GM21381 (cell line): ENCODE results near the gene OSCAR.
"Not testable (repeated sequence)": the region's sequence is repeated elsewhere in the genome, so short reads cannot be mapped to it uniquely, and the experiment has no call there.

Source experiments
- ATAC-seq: cut with Tn5 transposase; IDR thresholded peaks from one replicate; pipeline ENCODE4 v1.9.1; 2021; ENCODE audit warnings: mild to moderate bottlenecking, moderate library complexity; ENCODE audit not compliant: unreplicated experiment

Gene OSCAR

DNA sequence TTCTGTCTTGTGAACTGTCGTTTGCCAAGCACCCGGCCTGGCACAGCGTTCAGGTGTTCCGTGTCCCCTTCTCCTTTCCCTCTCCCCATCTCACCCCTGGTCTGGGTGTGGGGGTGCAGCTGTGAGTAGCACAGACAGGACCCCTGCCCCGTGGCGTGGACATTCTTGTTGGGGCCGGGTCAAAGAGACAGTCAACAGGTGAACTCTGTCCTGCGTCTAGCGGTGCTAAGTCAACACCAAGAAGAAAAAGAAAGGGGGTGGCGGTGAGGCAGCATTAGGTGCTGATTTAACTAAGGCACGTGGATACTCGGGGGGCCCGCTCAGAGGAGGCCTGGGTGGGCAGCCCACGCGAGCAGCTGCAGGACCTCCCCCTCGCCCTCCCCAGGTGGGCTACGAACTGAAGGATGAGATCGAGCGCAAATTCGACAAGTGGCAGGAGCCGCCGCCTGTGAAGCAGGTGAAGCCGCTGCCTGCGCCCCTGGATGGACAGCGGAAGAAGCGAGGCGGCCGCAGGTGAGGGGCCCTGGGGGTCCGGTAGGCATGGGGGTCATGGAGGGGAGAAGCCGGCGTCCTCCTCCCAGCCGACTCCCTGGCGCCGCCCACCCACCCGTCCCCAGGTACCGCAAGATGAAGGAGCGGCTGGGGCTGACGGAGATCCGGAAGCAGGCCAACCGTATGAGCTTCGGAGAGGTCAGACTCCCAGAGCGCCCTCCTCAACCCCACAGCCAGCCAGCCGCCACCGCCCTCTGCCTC lies 27.3 kb upstream of the OSCAR start:
- ATAC-seq: no peak

- no peak for ATAC-seq
Measured at GRCh38 chr19:54125713-54126112, 25.1 kb upstream of the OSCAR start.

GRCh38 chr19:54124393-54124792 lies 23.8 kb upstream of the OSCAR start:
- ATAC-seq: no peak

DNA sequence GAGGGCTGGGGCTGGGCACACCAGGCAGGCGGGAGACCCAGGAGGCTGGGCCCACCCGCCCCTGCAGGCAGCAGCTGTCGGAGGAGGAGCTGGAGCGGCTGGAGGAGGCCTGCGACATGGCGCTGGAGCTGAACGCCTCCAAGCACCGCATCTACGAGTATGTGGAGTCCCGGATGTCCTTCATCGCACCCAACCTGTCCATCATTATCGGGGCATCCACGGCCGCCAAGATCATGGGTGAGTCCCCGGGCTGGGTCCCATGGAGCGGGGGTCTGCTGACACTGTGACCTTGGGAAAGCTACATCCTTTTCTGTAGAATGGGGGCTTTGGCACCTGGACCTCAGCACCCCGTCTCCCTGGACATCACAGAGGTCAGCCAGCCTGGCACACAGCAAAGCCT lies 23.1 kb upstream of the OSCAR start:
- ATAC-seq: no peak

DNA sequence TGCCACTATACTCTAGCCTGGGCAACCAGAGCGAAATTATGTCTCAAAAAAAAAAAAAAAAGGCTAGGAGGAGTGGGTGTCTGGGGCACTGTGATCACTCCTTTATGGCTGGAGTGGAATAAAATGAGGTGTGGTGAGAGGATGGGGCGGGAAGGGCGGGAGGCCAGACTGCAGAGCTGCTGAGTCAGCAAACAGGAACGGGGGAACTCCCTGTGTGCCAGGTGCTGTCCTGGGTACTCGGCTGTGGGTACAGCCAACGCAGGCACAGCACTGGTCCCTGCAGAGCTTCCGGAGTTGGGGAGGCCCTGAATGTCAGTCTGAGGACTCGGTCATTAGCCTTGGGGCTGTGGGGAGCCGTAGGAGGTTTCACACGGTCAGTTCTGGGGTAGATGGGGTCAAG lies 20.7 kb upstream of the OSCAR start:
- ATAC-seq: no peak

- ATAC-seq: peak; percentile 78
Measured at GRCh38 chr19:54115109-54116063, 14.8 kb upstream of the OSCAR start, which contains the start of the genes PRPF31 and TFPT. TSS of gene PRPF31 (plus strand) at chr19:54115754. CDS start at chr19:54118279, 2,525 bp downstream. TSS of gene TFPT (minus strand) at chr19:54115657. CDS start at chr19:54115269, 388 bp downstream.

GRCh38 chr19:54114340-54115108 lies 13.9 kb upstream of the OSCAR start:
- ATAC-seq: peak; percentile 32

DNA sequence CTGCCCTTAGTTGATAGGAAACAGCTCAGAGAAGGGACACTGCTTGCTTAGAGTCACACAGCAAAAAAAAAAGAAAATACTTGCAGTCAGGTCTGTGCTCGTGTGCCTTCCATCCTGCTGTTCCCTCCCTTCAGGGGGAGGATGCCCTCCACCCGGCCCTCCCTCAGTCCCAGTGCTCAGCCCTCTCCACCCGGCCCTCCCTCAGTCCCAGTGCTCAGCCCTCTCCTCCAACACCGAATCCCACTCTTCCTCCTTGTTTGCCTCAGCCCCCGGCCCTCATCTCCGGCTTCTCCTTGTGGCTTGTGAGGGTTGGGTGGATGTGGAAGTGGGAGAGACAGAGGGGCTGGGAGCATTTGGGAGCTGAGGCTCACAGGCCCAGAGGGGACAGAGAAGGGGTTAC lies 9.0 kb upstream of the OSCAR start:
- no peak for ATAC-seq

- no peak for ATAC-seq
Measured at GRCh38 chr19:54108496-54108895, 7.9 kb upstream of the OSCAR start.

DNA sequence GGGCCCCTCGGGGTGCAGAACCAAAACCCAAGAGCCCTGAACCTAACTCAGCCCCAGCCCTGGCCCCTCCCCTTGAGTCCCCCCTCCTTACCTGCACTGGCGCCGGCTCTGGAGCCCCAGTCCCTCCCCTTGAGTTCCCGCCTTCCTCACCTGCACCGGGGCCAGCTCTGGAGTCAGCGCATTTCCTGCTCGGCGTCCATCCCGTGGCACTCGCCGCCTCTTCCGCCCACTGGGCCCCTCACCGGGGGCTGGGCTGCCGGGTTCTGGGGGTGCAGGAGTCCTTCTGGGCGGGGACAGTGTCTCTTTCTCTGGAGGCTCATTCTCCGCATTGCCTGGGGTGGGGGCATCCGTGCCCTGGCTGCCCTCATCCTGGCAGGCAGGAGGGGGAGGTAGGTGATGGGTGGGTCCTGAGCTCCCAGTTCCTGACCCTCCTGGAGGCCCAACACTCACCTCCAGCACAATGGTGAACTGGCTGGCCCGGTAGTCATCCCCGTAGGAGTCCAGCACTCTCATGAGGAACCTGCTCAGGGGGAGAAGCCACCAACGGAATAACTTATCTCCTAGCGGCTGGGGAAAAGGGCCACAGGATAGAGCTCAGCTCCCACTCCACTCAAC lies 7.4 kb upstream of the OSCAR start:
- ATAC-seq: no peak

DNA sequence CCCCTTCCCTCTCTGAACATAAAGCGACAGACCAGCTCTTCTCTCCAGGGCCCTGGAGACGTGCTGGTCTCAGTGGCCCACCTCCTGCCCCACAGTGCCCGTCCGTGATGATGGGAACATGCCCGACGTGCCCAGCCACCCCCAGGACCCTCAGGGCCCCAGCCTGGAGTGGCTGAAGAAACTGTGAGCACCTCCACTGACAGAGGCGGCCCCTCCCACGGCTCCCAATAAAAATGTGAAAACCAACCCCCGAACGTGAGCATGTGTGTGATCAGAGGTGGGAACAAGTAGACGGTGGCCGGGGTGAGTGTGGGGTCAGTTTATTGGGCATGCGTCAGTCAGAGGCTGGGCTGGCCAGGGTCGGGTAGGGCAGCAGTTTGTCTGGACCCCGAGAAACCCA lies 6.1 kb upstream of the OSCAR start:
- ATAC-seq: no peak

- no peak for ATAC-seq
Measured at GRCh38 chr19:54105796-54106195, 5.2 kb upstream of the OSCAR start.

DNA sequence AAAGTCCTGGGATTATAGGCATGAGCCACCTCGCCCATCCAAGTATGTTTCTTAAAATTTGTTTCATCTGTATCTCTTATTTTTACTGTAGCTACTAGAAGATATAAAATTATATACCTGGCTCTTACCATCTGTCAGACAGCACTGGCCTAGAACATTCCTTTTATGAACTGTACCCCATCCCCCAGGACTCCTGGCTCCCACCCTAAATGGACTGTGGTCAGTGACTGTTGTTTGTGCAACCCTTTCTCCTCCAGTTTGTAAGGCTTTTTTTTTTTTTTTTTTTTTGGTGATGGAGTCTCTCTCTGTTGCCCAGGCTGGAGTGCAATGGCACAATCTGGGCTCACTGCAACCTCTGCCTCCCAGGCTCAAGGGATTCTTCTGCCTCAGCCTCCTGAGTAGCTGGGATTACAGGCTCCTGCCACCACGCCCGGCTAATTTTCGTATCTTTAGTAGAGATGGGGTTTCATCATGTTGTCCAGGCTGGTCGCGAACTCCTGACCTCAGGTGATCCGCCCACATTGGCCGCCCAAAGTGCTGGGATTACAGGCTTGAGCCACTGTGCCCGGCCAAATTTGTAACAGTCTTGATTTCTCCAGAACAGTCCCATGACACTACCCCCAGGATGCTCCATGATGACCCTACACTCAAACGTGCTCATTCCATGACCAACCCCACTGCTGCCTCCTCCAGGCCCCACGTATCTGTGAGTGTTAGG lies 4.6 kb upstream of the OSCAR start:
- no peak for ATAC-seq

DNA sequence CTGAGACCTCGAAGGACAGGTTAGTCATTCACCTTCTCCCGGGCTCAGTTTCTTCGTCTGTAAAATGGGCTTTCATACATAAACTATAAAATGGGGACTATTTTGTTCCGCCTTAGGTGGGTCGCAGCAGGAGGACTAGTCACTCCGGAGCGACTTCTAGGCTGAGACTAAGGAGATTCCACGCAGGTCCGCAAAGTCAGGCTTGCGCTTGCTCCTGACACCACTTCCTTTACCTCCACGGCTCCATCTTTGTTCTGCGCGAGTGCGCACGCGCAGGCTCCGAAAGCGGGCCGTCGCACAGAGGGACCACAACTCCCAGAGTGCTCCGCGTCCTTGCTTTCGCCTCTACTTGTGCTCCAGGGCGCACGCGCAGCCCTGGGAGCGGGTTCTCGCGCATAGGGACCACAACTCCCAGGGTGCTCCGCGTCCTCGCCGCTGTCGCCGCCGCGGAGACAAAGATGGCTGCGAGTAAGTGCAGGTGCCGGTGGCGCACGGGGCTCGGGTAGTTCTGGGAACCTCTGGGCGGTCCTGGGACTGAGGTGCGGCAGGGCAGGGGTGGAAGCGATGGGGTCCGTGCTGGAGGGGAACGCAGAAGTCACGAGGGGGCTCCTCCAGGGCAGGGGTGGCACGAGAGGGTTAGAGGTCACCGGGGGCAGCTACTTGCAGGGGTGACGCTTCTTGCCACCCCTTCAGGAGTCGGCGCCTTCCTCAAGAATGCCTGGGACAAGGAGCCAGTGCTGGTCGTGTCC lies 2.0 kb upstream of the OSCAR start, which contains the start of gene NDUFA3:
Gene NDUFA3 (plus strand): TSS at position 435 of the 749 bp plus-strand sequence. CDS start 24 bp downstream, at position 459.
- peak; percentile 91 for ATAC-seq

DNA sequence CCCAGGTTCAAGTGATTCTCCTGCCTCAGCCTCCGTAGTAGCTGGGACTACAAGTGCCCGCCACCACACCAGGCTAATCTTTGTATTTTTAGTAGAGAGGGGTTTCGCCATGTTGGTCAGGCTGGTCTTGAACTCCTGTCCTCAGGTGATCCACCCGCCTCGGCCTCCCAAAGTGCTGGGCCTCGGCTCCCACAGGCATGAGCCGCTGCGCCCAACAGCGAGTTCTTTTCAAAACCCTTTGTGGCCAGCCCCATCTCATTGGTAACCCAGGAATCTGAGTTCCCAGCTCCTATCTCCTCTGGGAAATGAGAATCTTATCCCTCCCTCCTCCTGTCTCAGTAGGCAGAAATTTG lies 724 bp downstream of the OSCAR start:
- not testable (repeated sequence) for ATAC-seq

- ATAC-seq: no peak
Measured at GRCh38 chr19:54099190-54099902, 1.3 kb downstream of the OSCAR start.

DNA sequence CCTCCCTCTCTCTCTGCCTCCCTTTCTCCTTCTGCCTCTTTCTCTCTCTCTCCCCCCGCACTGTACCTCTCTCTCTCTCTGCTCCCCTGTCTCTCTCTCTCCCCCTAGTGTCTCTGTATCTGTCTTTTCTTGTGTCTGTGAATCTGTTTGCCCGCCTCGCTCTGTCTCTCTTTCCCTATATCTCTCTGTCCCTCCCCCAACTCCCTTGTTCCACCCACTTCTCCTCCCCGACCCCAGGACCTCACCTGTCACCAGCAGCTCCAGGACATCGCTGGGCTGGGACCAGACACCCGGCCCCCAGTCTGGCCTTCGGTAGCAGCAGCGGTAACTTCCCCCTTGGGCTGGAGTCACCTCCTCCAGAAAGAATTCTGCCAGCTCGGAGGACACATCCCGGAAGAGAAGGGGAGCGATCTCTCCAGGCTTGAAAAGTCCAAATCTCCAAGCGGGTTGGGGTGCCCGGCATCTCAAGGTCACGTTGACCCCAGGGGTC lies 3.9 kb downstream of the OSCAR start:
- ATAC-seq: no peak

DNA sequence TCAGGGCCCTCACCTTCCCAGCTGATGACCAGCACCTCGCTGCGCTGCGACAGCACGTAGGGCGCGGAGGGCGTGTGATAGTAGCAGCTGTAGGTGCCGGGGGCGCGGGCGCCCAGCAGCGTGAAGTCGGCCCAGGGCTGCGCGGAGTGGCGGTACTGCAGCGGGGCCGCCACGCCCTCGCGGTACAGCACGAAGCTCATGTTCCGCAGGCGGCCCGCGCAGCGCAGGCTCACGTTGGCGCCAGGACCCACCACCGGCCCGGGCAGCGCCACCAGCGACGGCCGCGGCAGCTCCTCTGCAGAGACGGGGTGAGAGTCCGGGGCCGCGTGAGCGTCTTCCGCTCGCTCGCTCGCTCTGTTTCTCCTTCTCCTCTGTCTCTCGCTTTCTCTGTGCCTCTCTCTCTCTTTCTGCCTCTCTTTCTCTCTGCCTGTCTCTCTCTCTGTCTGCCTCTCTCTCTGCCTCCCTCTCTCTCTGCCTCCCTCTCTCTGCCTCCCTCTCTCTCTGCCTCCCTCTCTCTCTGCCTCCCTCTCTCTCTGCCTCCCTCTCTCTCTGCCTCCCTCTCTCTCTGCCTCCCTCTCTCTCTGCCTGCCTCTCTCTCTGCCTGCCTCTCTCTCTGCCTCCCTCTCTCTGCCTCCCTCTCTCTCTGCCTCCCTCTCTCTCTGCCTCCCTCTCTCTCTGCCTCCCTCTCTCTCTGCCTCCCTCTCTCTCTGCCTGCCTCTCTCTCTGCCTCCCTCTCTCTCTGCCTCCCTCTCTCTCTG lies 4.6 kb downstream of the OSCAR start:
- ATAC-seq: not testable (repeated sequence)
